T-helper 1 cell treated with Interleukin-12 subunit alpha and Interleukin-12 subunit beta and Interleukin-4 antibody, amounts not matched to agents 30 μg/mL and 1 μg/mL, for 36 hours (primary cell): ENCODE measurements around the gene LAMA4.

Source experiments
- H3K27ac Mint-ChIP-seq: one replicate; pipeline ENCODE4 v1.8.0; 2021; ENCODE audit warnings: mild to moderate bottlenecking, mixed read lengths
- H3K27me3 Mint-ChIP-seq: one replicate; pipeline ENCODE4 v1.8.0; 2021; ENCODE audit warnings: low read depth, mixed read lengths
- H3K36me3 Mint-ChIP-seq: one replicate; pipeline ENCODE4 v1.8.0; 2021; ENCODE audit warnings: low read depth, mixed read lengths
- H3K4me1 Mint-ChIP-seq: one replicate; pipeline ENCODE4 v1.8.0; 2021; ENCODE audit warnings: low read depth, mixed read lengths
- H3K4me3 Mint-ChIP-seq: one replicate; pipeline ENCODE4 v1.8.0; 2021; ENCODE audit warnings: mild to moderate bottlenecking, moderate library complexity, mixed read lengths
- H3K9me3 Mint-ChIP-seq: one replicate; pipeline ENCODE4 v1.8.0; 2021; ENCODE audit warnings: mixed read lengths

Gene LAMA4

DNA sequence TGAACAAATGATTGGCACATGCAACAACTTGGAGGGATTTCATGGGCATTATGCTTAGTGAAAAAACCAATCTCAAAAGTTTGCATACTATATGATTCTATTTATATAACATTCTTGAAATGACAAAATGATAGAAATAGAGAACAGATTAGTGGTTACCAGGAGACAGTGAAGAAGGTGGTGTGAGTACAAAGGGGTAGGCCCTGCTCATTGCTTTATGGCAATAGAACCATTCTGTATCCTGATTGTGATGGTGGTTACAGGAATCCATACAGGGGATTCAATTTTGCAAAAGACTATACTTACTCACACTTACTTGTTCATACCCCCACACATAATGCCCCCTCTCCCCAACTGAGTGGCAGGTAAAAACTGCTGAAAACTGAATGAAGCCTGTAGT, 30.2 kb upstream of the LAMA4 start:
- H3K36me3 Mint-ChIP-seq: no peaks in the 10 kb centered on the region
- peaks cover 16% of the 10 kb centered on the region for H3K4me1 Mint-ChIP-seq
- no peak overlapping the region for H3K27ac Mint-ChIP-seq
- no peak overlapping the region for H3K4me3 Mint-ChIP-seq
- H3K27me3 Mint-ChIP-seq: peaks cover 63% of the 10 kb centered on the region
- peaks cover 5% of the 10 kb centered on the region for H3K9me3 Mint-ChIP-seq

DNA sequence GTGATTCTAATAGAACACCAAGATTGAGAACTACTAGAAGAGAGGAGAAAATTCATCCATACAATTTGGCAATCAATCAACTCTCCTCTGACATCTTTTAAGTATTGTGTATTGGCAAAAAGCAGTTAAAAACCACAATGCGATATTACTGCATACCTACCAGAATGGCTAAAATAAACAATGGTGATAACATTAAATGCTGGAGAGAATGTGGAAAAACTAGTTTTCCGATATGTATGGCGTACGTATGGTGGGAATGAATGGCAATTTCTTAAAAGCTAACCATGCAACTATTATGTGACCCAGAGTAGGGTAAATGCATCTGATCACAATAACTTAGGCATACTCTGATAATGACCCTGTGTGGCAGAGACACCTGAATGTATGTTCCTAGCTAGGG, 29.3 kb upstream of the LAMA4 start:
- no peak overlapping the region for H3K27ac Mint-ChIP-seq
- peaks cover 16% of the 10 kb centered on the region for H3K4me1 Mint-ChIP-seq
- no peak overlapping the region for H3K4me3 Mint-ChIP-seq
- H3K36me3 Mint-ChIP-seq: no peaks in the 10 kb centered on the region
- peaks cover 5% of the 10 kb centered on the region for H3K9me3 Mint-ChIP-seq
- H3K27me3 Mint-ChIP-seq: peaks cover 70% of the 10 kb centered on the region

DNA sequence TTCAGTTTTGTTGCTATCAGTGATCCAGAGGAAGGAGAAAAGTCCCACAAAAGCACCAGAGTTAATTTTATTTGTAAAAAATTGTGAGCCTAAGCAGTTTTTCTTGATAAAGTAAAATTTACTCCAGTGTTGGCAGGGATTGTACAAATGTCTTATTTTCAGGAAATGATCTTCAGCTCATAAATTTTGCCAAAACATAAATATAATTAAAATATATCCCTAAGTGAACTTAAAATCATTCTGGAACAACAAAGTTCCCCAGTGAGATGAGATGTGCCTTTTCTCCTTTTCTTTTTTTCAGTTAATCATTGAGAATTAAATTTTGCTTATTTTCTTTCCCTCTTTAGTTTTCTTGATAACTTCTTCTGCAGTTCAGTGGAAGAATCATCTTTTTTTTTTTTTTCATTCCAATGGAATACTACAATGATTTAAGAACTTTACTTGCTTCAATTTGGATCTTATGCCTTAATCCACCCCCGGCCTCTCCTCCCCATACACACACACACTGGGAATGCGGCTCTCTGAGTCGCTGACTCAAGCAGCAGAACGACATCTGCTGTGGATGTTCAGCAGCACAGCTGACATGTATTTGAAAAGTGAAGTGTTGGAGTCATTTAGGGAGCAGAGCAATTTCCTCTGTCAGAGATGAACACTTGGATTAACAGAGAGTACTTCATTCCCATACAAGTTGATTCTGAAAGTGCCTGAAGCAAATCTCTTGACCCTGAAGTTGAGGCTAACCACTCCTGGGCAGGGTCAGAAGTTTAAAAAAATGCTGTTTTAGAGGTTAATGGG, 27.7 kb upstream of the LAMA4 start:
- Mint-ChIP-seq H3K9me3 (peaks cover 5% of the 10 kb centered on the region), H3K27me3 (peaks cover 79% of the 10 kb centered on the region), H3K4me1 (peaks cover 14% of the 10 kb centered on the region), H3K4me3 (no peak overlapping the region), H3K27ac (no peak overlapping the region), H3K36me3 (no peaks in the 10 kb centered on the region)

DNA sequence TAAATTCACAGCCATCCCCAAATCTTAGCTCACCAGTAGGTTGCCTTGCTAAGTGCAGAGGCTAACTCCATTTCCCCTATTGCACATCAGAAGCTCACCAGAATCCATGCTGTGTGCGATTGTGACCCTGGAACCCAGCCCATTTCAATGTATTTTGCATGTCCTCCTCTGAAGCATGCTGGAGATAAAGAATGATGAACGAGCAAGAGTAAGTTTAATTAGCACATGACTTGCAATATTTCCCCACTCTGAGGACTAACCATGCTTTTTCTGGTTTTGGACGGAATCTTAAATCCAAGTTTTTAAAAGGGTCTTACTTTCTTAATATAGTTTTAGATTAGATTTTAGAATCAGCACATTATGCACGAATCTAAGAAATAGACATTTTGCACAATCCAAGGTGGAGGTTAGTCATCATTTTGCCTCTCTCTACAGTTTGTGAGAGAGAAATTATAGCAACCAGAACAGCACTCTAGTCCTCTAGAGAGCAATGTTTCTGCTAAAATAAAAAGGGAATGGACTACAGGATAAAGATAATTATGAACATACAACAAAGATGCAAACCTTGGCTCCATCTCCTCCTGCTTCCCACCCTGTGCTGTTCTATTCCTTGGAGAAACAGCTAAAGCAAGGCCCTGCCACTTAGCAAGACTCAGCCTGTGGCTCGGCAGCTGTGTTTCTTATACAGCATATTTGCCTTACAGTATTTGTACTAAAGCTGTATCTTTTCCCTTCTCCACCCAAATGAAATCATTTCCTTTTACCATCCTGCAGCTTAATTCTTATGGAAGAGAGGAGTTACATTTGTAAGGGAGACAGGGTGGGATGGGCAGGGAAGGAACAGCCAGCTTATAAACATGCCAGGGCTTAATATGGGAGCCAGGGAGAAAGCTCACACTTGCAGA, 24.9 kb upstream of the LAMA4 start:
- Mint-ChIP-seq H3K36me3 (no peaks in the 10 kb centered on the region), H3K27ac (no peak overlapping the region), H3K27me3 (peaks cover 83% of the 10 kb centered on the region), H3K9me3 (no peaks in the 10 kb centered on the region), H3K4me1 (no peaks in the 10 kb centered on the region), H3K4me3 (no peak overlapping the region)

DNA sequence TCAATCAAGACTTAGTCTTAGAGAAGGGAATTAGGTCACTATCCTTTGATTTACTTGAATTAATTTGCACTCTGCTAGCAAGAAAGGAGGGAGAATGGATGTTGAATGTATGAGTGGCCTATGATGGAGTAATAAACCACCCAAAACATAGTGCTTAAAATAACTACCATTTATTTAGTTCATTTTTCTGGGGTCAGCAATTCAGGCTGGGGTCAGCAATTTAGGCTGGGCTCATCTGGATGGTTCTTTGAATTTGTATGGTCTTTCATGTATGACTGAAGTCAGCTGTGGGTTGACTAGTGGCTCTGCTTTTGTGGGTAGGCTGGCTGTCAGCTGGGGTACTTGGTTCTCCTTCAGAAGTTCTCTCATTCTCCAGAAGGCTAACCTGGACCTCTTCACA, 21.0 kb upstream of the LAMA4 start:
- Mint-ChIP-seq H3K36me3 (no peaks in the 10 kb centered on the region), H3K27ac (no peak overlapping the region), H3K27me3 (peaks cover 55% of the 10 kb centered on the region)

DNA sequence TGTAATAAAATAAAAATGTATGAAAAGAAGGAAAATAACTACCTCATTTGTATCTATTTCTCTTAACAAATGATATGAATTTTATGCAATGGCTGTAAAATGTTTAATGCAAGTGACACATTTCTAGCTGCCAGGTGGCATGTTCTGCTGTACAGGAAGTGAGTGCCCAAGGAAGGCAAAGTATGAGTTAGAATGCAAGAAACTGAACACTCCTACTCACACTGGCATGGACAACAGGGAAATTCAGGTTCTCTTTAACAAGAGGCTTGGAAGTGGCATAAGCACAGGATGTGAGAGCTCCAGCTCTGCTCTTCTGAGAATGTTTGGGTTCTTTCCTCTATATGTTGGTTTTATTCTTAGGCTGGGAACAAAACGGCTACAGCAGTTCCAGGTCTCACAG, 20.4 kb upstream of the LAMA4 start:
- H3K36me3 Mint-ChIP-seq: no peaks in the 10 kb centered on the region
- H3K4me3 Mint-ChIP-seq: no peak overlapping the region
- H3K27ac Mint-ChIP-seq: no peak overlapping the region
- no peaks in the 10 kb centered on the region for H3K4me1 Mint-ChIP-seq
- no peaks in the 10 kb centered on the region for H3K9me3 Mint-ChIP-seq
- H3K27me3 Mint-ChIP-seq: peaks cover 51% of the 10 kb centered on the region

More for the DNA sequence above, 21.0 kb upstream of the LAMA4 start:
- H3K4me3 Mint-ChIP-seq: no peak overlapping the region
- no peaks in the 10 kb centered on the region for H3K4me1 Mint-ChIP-seq
- no peaks in the 10 kb centered on the region for H3K9me3 Mint-ChIP-seq

DNA sequence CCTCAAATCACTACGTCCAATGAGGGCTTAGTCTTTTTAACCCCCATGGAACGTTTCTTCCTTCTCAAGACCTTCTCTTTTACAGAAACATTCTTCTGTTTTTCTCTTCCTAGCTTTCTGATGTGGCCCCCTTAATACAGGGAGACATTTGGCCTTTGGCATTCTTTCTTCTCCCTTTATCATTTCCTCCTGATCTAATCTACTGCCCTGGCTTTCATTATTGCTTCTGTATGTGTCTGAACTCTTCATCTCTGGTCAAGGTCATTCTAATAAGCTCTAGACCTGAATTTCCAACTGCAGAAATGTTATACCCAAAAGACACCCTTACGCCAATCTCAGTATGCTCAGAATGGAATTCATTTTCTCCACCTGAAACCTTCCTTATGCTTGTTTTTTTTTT, 18.4 kb upstream of the LAMA4 start:
- Mint-ChIP-seq H3K27ac (no peak overlapping the region), H3K36me3 (no peaks in the 10 kb centered on the region), H3K9me3 (no peaks in the 10 kb centered on the region), H3K4me1 (no peaks in the 10 kb centered on the region), H3K4me3 (no peak overlapping the region), H3K27me3 (peaks cover 36% of the 10 kb centered on the region)

DNA sequence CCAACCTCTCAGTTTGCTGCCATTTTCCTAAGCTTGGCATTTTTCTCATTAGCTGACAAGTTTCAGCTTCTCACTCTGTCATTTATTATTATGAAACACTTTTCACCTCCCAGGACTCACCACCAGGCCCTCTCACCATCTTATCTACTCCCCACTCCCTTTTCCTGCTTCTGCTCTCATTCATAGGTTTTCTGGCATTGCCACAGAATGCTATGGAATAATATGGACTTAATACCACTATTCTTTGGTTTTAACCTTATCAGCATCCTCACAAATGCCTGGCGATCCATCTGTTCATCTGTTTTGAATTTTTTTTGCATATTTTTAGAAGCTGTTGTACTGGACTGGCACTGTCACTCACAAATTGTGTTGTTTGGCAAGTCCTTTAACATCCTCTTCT, 16.4 kb upstream of the LAMA4 start:
- H3K36me3 Mint-ChIP-seq: no peaks in the 10 kb centered on the region
- H3K4me3 Mint-ChIP-seq: no peak overlapping the region
- H3K27me3 Mint-ChIP-seq: peaks cover 27% of the 10 kb centered on the region
- H3K4me1 Mint-ChIP-seq: no peaks in the 10 kb centered on the region
- no peak overlapping the region for H3K27ac Mint-ChIP-seq
- H3K9me3 Mint-ChIP-seq: no peaks in the 10 kb centered on the region

DNA sequence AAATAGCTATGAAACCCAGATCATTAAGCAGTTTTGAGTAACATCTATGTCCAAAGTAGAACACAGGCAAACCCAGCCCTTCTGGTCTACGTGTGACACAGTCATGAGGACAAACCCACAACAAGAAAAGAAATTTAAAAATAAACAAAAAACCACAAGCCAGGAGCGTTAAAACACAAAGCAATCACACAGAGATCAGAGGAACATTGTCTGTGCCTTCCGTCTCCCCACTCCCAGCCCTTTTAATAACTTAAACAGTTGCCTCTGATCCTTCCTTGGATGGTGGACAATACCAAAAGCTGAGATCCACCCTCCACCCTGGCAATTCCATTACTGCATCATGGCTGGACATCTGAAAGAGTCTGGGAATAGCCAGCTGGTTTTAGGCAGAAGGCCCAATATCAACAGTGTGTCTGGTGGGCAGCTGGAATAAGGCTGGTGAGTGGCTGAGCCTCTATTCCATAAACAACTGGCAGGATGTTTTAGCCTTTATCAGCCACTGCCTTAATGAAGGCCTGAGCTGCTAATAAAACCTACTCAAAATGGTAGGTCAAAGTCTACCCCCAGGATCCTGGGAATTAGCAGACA, 15.7 kb upstream of the LAMA4 start:
- no peaks in the 10 kb centered on the region for H3K36me3 Mint-ChIP-seq
- no peak overlapping the region for H3K27ac Mint-ChIP-seq
- no peaks in the 10 kb centered on the region for H3K4me1 Mint-ChIP-seq
- H3K4me3 Mint-ChIP-seq: no peak overlapping the region
- no peaks in the 10 kb centered on the region for H3K9me3 Mint-ChIP-seq
- peaks cover 26% of the 10 kb centered on the region for H3K27me3 Mint-ChIP-seq

DNA sequence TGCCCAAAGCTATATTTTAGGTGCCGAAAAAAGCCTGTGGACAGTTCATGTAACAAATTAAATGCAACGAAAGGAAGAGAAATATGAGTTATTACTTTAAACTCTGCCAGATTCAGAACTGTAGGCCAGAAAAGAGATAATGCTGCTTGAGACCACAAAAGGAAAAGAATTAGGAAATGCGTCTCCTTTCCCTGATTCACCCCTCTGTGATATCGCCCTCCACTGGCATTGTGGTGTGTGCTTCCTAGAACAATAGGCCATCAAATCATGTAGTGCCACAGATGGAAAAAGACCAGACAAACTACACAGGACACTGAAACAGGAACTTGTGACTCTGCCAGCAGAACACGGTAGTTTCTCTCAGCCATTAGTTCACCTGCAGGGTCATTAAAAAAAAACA, 14.7 kb upstream of the LAMA4 start:
- Mint-ChIP-seq H3K9me3 (no peaks in the 10 kb centered on the region), H3K36me3 (no peaks in the 10 kb centered on the region), H3K27ac (no peak overlapping the region), H3K4me3 (no peak overlapping the region), H3K27me3 (peaks cover 30% of the 10 kb centered on the region), H3K4me1 (no peaks in the 10 kb centered on the region)

DNA sequence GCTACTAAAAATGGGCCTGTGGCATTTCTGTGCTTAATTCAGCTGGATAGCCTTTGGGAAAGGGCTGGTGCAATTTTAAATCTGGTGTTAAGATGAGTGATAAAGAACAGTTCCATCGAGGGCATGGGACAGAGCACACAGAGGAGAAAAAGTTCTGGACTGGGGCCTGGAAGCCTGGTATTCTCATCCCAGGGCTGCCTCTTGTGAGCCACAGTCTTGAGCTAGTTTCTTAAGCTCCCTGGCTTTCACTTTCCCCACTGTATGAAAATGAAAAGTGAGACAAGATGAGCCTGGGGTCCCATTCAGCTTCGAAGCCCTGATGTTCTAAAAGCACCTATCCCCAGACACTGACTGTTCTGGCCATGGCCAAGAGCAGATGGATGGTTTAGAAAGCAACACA, 14.3 kb upstream of the LAMA4 start:
- Mint-ChIP-seq H3K27me3 (peaks cover 28% of the 10 kb centered on the region), H3K4me1 (no peaks in the 10 kb centered on the region), H3K4me3 (no peak overlapping the region), H3K27ac (no peak overlapping the region), H3K9me3 (no peaks in the 10 kb centered on the region), H3K36me3 (no peaks in the 10 kb centered on the region)

DNA sequence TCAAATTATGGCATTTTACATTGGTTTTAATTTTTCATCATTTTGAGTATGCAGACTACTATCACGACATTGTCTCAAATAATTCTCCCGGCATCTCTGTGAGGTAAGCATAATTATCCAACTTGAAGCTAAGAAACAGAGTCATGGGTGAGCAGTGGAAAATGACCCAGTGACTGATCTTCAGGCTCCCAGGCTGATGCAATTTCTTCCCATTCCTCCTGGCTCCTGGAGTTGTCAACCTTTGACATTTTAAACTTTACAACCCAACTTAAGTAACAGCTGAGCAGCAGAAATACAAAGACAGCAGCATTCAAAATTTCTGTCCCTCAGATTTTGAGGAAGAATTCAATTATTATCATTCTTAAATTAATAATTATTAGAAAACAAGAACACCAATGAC, 13.7 kb upstream of the LAMA4 start:
- no peaks in the 10 kb centered on the region for H3K4me1 Mint-ChIP-seq
- H3K9me3 Mint-ChIP-seq: no peaks in the 10 kb centered on the region
- H3K27ac Mint-ChIP-seq: no peak overlapping the region
- H3K36me3 Mint-ChIP-seq: no peaks in the 10 kb centered on the region
- peaks cover 26% of the 10 kb centered on the region for H3K27me3 Mint-ChIP-seq
- no peak overlapping the region for H3K4me3 Mint-ChIP-seq

DNA sequence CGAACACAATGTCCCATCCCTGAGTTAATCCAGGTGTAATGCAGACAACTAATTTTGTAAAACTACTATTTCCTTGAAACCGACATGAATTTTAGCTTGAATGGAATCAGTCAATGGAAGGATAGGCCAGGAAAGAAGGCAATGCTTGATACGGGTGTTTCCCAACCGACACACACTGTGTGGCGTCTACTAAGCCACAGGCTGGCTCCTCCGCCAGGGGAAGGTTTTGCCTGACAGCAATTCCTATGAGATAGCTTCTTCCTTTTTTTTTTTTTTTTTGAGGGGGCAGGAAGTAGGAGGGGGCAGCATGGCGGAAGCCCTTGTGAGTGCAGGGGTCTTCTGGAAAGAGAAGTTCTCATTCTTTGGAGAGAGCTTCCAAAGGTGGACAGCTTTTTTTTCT, 12.0 kb upstream of the LAMA4 start:
- Mint-ChIP-seq H3K36me3 (no peaks in the 10 kb centered on the region), H3K9me3 (no peaks in the 10 kb centered on the region), H3K27me3 (peaks cover 22% of the 10 kb centered on the region)

DNA sequence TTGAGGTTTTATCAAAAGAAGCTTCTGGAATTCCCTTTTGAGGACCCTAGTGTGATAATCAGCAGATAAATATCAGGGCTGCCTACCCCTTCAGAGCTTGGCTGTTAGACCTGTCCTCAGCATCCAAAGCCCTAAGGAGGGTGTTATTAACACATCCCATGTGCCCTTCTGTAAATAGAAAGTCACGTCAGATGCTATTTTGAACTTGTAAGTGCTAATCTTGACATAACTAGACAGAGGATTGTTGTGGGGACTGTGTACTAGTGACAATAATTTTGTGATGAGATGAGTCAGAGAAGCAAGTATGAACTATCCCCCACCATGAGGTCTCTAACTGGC, 4.9 kb upstream of the LAMA4 start:
- Mint-ChIP-seq H3K36me3 (no peaks in the 10 kb centered on the region), H3K4me3 (no peak overlapping the region), H3K4me1 (peaks cover 3% of the 10 kb centered on the region), H3K27ac (no peak overlapping the region), H3K9me3 (no peaks in the 10 kb centered on the region), H3K27me3 (peaks cover 31% of the 10 kb centered on the region)

More for the DNA sequence above, 12.0 kb upstream of the LAMA4 start:
- H3K4me3 Mint-ChIP-seq: no peak overlapping the region
- H3K4me1 Mint-ChIP-seq: no peaks in the 10 kb centered on the region
- H3K27ac Mint-ChIP-seq: no peak overlapping the region
